GM23248 (cell line): ENCODE measurements around the gene FOXD4L6.
"Not testable (repeated sequence)": the region's sequence is repeated elsewhere in the genome, so short reads cannot be mapped to it uniquely, and the experiment has no call there.

Experiments used
- EZH2 ChIP-seq: fragments of 200-600 bp; sonication (generic); IDR thresholded peaks from 2 replicates; pipeline ENCODE4 v1.6.1; 2018; ENCODE audit warnings: antibody characterized with exemption, mild to moderate bottlenecking; ENCODE audit not compliant: insufficient read depth, poor library complexity, severe bottlenecking
- EZH2phosphoT487 ChIP-seq: fragments of 200-600 bp; sonication (generic); IDR thresholded peaks from 2 replicates; pipeline ENCODE4 v1.6.1; 2018; ENCODE audit warnings: antibody characterized with exemption, moderate library complexity, mild to moderate bottlenecking, low read depth; ENCODE audit not compliant: insufficient read depth

- TF ChIP-seq EZH2, EZH2phosphoT487: not testable (repeated sequence)
Measured at GRCh38 chr9:41128581-41128980, at the start of gene FOXD4L6.
